CD4-positive, alpha-beta T cell treated with Interferon gamma for 1 hour (primary cell): Measurements from ENCODE around the gene UBQLN1.

Source experiments
- DNase-seq: peaks from one replicate; pipeline ENCODE4 v3.0.0-alpha.2; 2020

Gene UBQLN1

GRCh38 chr9:83681490-83681889 lies 26.3 kb downstream of the UBQLN1 start:
- no peak for DNase-seq

- DNase-seq, result no peak
These were observed 27.5 kb downstream of the UBQLN1 start for GRCh38 chr9:83680233-83680632.

GRCh38 chr9:83677596-83677995 lies 30.2 kb downstream of the UBQLN1 start:
- no peak for DNase-seq

- DNase-seq, result no peak
These were observed 32.3 kb downstream of the UBQLN1 start for GRCh38 chr9:83675466-83675865.

- no peak for DNase-seq
These were observed 36.3 kb downstream of the UBQLN1 start for GRCh38 chr9:83671451-83671850.

GRCh38 chr9:83670381-83670780 lies 37.4 kb downstream of the UBQLN1 start:
- DNase-seq, result no peak

GRCh38 chr9:83669067-83669466 lies 38.7 kb downstream of the UBQLN1 start:
- DNase-seq, result no peak

- DNase-seq, result no peak
These were observed 42.1 kb downstream of the UBQLN1 start for GRCh38 chr9:83665580-83666200.

GRCh38 chr9:83662933-83663332 lies 44.8 kb downstream of the UBQLN1 start:
- no peak for DNase-seq

- no peak for DNase-seq
These were observed 50.8 kb downstream of the UBQLN1 start for GRCh38 chr9:83656952-83657351.

GRCh38 chr9:83656032-83656680 lies 51.6 kb downstream of the UBQLN1 start:
- no peak for DNase-seq

- no peak for DNase-seq
These were observed 52.3 kb downstream of the UBQLN1 start for GRCh38 chr9:83655433-83655832.

GRCh38 chr9:83652433-83652832 lies 55.3 kb downstream of the UBQLN1 start:
- DNase-seq, result no peak

GRCh38 chr9:83651558-83651957 lies 56.2 kb downstream of the UBQLN1 start:
- no peak for DNase-seq

- no peak for DNase-seq
These were observed 58.2 kb downstream of the UBQLN1 start for GRCh38 chr9:83649515-83649914.

GRCh38 chr9:83649080-83649479 lies 58.7 kb downstream of the UBQLN1 start:
- DNase-seq, result peak; percentile 63

GRCh38 chr9:83646500-83647239 lies 61.1 kb downstream of the UBQLN1 start:
- DNase-seq, result no peak

GRCh38 chr9:83642793-83643192 lies 65.0 kb downstream of the UBQLN1 start:
- no peak for DNase-seq

GRCh38 chr9:83639266-83639665 lies 68.5 kb downstream of the UBQLN1 start:
- DNase-seq, result no peak

- no peak for DNase-seq
These were observed 70.4 kb downstream of the UBQLN1 start for GRCh38 chr9:83637389-83637788.

GRCh38 chr9:83636813-83637212 lies 70.9 kb downstream of the UBQLN1 start:
- DNase-seq, result no peak

- no peak for DNase-seq
These were observed 74.1 kb downstream of the UBQLN1 start for GRCh38 chr9:83633676-83634075.

- DNase-seq, result no peak
These were observed 74.5 kb downstream of the UBQLN1 start for GRCh38 chr9:83633255-83633654.

GRCh38 chr9:83630938-83631457 lies 76.8 kb downstream of the UBQLN1 start:
- no peak for DNase-seq
